HG03442 (cell line): ENCODE measurements around the gene PON2.
"Not testable (repeated sequence)": the region's sequence is repeated elsewhere in the genome, so short reads cannot be mapped to it uniquely, and the experiment has no call there.

Experiments used
- ATAC-seq: cut with Tn5 transposase; IDR thresholded peaks from one replicate; pipeline ENCODE4 v1.9.1; 2021; ENCODE audit warnings: mild to moderate bottlenecking, moderate library complexity; ENCODE audit not compliant: unreplicated experiment

Gene PON2

GRCh38 chr7:95434557-95435421 is at the start of gene PON2:
PON2 (minus strand) TSS chr7:95435028; CDS start chr7:95434951, 77 bp downstream.
- ATAC-seq = peak; percentile 94

GRCh38 chr7:95482424-95482823 is 47.6 kb upstream of the PON2 start:
- ATAC-seq = no peak

- ATAC-seq = no peak
Observed at GRCh38 chr7:95481271-95482165, 46.7 kb upstream of the PON2 start.

DNA sequence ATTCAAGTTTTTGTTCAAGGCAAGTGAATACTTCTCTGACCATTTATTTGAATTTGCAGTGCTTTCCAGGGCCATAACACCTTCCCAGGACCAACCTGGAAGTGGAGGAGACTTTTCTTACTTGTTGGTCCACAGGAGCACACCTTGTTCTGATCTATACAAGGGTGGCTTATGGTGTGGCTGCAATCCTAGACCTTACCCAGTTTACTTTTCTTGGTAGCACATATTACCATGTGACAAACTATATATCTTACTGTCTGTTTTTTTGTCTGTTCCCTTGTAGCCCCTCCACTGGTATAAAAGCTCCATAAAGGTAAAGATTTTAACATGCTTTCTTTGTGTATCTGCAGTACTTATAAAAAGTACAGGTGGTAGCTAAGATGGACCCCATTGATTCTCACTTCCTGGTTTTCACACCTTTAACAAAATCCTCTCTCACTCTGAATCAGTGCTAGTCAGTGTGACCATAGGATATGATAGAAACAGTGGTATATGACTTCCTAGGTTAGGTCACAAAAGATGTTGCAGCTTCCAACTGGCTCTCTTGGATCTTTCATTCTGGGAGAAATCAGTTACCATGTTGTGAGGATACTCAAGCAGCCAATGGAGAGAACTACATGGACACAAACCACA is 45.3 kb upstream of the PON2 start:
- ATAC-seq = peak; percentile 72

DNA sequence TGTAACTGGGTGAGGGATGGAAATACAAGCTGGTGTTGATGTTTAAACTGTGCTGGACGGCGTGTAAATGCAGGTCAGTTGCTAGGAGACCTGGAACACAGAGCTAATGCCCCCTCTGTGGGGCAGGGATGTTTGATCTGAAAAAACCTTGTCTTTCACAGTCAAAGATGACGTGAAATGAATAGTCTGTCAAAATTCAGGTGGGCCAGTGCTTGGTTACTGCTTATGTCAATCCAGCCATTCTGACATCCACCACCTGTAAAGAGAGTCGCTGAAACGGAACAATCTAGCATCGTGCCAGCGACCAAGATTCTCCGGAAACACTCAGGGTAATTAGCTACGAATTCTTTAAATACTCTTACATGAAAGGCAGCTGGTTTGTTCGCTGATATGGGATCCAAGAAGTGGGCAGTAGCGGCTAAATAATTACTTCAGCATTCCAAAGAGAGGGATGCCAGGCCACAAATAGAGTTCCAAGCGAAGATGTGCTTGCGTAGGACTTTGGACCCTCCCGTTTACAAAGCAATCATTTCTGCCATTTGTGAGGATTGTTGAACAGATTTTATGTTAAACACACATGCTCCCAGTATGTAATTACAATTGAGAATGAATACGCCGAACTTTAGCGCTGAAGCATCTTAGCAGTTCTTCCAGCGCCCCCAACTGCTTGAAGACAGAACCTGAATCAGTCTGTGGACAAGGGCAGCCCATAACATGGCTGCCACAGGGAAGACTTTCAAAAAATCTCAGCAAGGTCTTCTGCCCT is 43.6 kb upstream of the PON2 start:
- ATAC-seq = no peak

DNA sequence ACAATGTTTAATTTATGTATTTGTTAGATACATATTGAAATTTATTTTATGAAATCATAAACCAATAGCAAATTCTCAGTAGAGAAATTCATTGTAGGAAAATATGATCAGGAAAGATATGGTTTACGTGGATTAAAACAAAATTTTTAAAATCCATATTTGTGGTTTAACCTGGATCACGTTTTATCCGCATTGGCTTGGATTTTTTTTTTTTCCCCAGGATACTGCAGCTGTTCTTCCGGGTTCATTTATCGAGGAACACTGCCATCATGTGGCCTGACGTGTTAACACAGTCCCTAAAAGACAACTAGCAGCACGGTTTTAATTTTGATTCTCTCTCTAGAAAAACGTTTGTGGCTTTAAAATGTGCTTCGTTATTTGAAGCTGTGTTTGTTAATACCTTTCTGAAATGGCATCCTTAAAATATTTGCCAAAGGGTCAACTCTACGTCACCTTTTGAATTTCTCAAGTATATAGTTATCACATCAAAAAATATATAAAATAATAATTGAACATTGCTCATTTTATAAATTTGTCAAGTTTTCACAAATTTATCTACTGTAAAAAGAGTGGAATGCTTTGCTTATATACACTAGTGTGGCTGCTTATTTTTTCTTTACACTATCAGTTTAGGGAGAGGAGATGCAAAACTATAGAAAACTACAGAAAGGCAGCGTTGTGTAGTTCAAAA is 42.2 kb upstream of the PON2 start:
- ATAC-seq = peak; percentile 63

DNA sequence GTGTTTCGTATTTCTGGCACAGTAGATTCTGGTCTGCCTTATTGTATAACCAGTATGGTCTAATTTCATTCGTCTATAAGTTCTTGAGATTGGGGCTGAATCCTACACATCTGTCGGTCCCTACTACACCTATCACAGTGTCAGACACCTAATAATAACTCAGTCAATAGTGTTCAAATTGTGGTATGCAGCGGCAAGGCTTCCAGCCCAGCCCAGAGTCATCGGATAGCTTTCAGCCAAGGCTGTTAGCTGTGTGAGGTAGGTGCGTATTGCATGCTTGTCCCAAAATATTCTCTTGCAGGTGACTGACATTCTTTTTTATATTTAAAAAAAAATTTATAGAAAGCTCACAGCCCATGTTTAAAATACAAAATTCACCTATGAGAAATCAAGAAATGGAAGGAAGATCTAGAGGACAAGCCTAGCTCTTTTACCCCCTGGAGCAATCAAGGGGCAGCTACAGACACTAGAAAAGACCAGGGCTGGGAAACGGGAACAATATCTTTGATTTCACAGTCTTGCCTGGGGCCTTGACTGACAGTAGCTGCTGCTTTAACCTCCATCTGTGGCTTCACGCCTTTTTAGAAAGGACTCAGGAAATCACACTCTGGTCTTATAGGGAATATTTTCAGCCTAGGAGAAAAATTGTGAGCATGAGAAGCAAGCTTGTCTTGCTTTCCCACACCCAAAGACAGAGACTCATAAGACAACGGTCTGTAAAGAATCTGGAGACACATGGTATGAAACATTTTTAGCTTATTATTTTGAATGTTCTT is 41.4 kb upstream of the PON2 start:
- no peak for ATAC-seq

DNA sequence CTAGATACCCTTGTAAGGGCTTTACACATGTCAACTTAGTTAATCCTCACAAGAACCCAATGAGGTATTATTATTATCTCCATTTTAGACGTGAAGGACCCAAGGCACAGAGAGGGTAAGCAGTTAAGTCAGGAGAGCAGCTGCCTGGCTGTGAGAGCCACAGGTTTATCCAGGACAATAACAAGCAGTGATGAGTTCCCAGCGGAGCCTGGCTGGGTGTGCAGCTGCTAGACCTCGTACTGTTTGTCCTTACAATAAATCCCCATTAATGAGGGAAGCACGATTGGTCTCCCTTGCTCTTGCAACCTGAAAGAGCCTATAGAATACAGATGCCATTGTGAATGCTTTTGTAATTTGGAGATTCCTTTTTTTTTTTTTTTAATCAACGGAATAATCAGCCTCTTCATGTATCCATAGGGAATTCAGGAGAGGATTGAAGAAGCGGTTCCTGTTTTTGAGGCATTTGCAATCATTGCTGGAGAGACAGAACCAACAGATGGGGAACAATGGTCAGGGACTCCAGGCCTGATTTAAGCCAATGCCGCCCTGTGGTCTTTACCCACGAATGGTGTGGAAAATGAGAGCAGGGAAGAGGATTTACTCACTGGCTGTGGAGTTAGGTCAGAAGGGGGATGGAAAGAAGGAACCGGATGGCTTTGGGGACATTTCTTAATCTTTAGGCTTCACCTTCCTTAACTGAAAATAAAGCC is 38.6 kb upstream of the PON2 start:
- no peak for ATAC-seq

GRCh38 chr7:95472581-95473161 is 37.8 kb upstream of the PON2 start:
- ATAC-seq = no peak

DNA sequence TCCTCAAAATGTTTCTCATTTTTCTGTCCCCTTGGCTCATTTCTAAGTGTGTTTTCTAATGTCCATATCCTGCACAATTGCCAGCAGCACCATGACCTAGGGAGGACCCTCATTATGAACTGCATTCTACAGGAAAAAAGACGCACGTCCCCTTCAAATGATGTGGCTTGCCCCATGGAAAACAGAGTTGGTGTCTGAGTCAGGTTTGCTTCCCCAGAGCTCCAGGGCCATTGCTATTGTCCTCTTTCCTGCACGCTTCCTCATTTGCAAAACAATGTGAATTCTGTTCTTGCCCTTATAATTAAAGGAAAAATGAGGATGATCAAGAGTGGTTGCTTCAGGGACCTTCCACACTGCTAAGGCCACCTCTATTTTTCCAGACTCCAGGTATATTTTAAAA is 36.2 kb upstream of the PON2 start:
- no peak for ATAC-seq

- peak; percentile 100 for ATAC-seq
Observed at GRCh38 chr7:95470452-95470851, 35.6 kb upstream of the PON2 start.

GRCh38 chr7:95469848-95470247 is 35.0 kb upstream of the PON2 start:
- no peak for ATAC-seq

DNA sequence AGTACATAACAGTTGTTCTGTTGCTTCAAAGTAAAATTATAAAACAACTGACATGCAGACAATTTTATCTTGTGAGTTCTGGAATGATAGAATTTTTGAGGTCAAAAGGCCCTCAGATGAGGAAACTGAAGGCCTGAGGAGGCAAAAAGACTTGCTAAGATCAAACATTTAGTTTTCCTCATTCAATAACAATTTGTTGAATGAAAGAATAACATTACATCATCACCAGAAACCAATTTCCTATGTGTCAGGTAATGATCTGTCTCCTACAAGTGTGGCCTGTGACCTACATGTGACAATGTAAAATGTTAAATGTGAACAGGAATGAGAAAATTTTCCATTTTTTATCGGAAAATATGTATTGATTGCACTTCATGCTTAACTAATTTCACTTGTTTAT is 34.4 kb upstream of the PON2 start:
- ATAC-seq = no peak

GRCh38 chr7:95467912-95468607 is 33.2 kb upstream of the PON2 start:
- no peak for ATAC-seq

- not testable (repeated sequence) for ATAC-seq
Observed at GRCh38 chr7:95460653-95461052, 25.8 kb upstream of the PON2 start.

DNA sequence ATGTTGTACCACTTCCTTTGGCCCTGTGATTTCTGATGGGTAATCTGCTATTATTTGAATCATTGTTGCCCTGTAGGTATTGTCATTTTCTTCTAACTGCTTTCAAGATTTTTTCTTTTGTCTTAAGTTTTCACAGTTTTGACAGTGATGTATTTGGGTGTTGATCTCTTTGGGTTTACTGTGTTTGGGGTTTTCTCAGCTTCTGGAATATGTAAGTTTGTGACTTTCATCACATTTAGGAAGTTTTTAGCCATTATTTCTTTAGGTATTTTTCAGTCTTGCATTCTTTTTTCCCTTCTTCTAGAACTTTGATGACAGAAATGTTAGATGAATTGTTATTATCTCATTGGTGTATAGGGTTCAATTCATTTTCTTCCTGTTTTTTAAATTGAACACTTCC is 23.1 kb upstream of the PON2 start:
- no peak for ATAC-seq

DNA sequence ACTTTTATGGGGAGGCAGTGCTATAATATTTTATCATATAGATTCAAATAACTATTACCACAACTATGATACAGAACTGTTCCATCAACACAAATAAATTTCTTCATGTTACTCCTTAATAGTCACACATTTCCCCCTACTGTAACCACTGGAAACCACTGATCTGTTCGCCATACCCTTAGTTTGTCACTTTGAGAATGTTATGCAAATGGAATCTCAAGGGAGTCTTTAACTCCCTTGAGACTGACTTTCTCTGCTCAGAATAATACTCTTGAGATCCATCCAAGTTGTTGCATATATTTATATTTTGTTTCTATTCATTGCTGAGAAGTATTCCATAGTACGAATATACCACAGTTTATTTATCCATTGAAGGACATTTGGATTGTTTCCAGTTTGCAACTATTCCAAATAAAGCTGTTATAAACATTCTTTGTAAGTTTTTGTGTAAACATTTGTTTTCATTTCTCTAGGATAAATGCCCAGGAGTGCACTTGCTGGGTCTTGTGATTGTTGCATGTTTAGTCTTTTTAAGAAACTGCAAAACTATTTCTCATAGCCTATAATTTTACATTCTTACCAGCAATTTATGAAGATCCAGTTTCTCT is 19.7 kb upstream of the PON2 start:
- ATAC-seq = peak; percentile 75
